Ishikawa (cell line): Measurements from ENCODE around the gene FNBP1L.

ENCODE experiments used
- FOXM1 ChIP-seq: IDR thresholded peaks from 2 replicates; pipeline ENCODE4 v1.6.1; 2012; ENCODE audit warnings: low read depth, borderline replicate concordance
- NFIC ChIP-seq: IDR thresholded peaks from 2 replicates; pipeline ENCODE4 v1.6.1; 2012
- RAD21 ChIP-seq: IDR thresholded peaks from 2 replicates; pipeline ENCODE4 v1.6.1; 2012; ENCODE audit warnings: low read depth
- TEAD4 ChIP-seq: IDR thresholded peaks from 2 replicates; pipeline ENCODE4 v1.6.1; 2012

DNA sequence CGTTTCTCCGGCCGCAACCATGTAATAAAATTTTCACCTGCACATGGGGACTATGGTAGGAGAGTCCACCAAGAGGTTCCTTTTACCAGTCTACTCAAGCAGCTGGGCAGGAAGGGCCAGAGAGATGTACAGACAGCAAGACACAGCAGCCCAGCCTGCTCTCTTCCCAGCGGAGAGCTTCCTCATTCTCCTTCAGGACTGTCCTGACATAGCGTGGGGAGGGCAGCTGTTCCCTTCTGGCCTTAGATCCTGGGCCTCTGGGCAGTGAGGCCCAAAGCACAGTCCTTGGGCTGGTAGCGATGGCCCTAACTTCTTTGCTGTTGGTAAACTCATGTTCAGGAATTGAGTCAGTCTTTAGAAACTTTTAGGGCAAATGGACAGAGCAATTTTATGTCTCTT is 144.6 kb downstream of the FNBP1L start:
- TF ChIP-seq TEAD4 (no peak), NFIC (no peak), RAD21 (no peak), FOXM1 (no peak)
